ELR (cell line): Measurements from ENCODE around the gene TCF4.

Source experiments
- DNase-seq: peaks from one replicate; pipeline ENCODE4 v3.0.0-alpha.2; 2015; ENCODE audit warnings: low read depth

The TCF4 gene

DNA sequence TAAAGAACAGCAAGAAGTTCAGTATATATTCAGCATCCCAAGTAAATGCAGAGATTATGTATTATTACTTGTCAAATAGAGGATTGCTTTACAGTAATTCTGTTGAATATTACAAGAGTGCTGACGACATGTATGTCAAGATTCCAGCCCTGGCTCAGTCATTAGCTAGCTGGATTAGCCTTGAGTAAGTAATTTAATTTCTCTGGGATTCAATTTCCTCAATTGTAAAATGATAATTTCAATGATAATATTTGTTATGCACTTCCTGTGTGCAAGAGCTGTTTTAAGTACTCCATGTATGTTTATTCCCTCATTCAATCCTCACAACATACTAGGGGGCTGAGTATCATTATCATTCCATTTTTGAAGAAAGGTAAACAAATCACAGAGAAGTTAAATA is 44.0 kb downstream of the TCF4 start:
- no peak for DNase-seq

DNA sequence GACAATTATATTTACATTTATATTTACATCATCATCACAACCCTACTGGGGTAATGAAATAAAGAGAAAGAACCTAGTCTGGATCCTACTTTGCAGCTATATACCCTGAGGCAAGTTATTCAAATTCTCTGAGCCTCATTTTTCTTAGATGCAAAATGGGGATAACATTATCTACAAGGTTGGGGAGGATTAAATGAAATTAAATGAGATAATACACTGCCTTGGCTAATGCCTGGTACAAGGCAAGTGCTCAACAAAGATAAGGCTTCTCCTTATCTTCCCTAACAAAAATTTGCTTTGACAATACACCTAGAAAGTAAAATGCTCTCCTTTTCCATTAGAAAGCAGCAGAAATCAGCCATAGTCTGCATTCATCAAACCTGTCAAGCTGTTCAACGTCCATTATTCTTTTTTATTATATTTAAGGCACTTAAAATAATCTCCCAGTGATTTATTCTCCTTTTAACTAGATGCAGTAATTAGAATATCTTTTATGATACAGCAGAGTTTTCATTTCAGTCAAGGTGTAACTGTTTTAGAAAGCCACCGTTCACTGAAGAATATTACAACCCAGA is 44.8 kb downstream of the TCF4 start:
- no peak for DNase-seq

DNA sequence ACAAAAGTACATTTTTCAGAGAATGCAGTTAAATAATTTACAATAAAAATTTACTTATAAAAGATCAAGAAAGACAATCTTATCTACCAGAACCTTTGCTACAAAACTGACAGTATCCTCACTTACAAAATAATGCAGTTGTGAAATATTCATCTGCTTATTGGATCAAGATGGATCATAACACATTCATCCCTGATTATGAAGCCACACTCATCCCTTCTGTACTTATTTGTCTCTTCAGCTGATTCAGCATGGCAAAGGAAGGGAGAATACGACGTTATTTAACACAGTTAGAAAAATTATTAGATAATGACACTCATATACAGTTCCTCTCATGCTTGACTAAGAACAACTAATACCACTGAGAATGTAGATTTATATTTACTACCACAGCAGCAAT is 46.4 kb downstream of the TCF4 start:
- DNase-seq, result no peak

DNA sequence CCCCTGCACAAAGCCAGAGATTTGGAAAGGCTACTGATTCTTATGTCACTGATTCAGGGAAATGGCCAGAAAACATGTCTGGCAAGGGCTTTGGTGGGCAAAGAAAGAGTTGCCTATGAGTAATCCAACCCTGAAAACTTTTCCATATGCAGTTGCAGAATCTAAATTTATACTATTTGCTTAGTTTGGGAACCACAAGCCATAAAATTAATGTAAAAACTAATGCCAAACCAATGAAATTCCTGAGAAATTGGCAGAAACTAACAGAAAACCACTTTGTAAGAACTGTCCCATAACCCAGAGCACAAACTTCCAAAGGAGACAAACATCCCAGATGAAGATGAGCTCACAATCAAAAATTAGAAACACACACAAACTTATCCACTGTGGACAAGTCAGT is 48.8 kb downstream of the TCF4 start:
- DNase-seq, result no peak

DNA sequence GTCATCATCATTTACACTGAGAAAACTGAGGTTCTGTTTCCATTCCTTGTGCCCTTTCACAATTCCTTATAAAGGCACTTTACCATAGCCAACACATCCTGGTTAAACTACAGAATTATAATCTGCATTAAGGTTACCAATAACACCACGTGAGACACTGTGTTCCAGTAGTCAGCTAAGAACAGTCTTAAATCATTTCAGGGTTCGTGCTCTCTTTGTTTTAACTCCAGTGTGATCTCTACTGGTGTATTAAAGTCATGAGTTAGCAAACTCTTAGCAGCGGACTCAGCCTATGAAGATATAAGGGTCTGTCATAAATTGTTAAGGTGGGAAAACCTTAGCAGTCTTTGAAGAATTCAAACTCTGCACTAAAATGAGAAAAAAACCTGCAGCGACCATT is 53.0 kb downstream of the TCF4 start:
- no peak for DNase-seq

DNA sequence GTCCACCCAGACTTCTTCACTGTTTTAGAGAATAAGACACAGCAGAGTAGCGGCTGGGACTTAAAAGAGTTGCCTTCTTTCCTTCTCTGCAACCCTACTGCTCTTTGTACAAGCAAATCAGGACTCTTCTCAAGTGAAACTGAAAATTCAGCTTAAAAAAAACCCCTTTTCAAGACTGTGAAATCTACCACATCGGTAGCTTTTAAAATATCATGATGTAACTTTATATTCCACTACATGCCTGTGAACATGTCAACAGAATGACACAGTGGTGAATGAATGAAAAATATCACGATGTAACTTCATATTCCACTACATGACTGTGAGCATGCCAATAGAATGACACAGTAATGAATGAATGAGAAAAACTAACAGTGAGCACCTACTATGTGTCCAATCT is 53.4 kb downstream of the TCF4 start:
- DNase-seq, result peak; percentile 27

DNA sequence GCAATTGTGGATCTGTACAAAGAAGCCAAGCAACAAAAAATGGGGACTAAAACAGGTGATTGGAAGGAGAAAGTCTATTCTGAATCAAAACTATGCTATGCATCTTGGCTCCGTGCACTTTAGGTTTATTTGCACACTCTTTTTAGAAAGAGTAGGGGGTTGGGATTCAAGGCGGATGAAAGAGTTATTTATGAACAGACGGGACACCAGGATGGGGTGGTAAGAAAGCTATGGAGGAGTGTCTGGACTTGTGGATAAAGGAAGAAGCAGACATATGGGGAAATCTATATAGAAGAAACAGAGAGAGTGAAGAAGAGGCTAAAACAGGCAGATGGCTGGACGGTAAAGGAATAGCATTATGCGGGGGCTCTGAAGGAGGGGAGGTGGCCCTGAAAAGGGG is 57.8 kb downstream of the TCF4 start:
- no peak for DNase-seq

DNA sequence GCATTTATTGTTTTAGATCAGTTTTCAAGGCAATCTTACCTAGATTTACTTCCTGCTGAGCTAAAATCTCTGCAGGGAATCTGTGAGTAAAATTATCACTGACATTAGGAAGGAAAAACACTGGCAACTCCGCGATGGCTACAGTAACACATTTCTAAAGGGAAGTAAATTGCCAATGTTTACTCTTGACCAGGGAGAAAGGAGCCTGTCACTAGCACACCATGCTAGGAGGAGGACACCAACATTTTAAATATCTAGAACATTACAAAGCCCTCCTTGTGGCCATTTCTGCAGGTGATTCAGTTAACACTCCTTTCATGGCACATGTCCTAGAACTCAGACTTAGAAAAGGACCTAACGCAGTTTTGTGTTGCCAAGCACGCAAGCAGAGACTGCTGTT is 58.4 kb downstream of the TCF4 start:
- no peak for DNase-seq

DNA sequence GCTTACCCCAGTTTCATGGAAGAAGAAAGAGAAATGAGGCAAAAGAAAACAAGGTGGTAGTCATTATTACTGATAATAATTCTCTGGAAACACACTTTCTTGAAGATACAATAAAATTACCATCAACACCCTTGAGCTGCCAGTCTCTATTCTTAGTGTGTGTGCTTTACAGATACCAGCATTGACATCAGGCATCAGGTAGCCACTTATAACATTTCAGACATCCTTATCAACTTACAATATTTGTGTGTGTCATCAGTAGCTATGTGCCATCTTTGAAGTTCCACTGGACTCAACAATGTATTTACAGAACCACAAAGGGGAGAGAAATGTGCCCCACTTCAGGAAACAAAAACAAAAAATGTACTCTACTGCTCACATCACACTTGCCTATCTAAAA is 62.1 kb downstream of the TCF4 start:
- DNase-seq, result no peak

DNA sequence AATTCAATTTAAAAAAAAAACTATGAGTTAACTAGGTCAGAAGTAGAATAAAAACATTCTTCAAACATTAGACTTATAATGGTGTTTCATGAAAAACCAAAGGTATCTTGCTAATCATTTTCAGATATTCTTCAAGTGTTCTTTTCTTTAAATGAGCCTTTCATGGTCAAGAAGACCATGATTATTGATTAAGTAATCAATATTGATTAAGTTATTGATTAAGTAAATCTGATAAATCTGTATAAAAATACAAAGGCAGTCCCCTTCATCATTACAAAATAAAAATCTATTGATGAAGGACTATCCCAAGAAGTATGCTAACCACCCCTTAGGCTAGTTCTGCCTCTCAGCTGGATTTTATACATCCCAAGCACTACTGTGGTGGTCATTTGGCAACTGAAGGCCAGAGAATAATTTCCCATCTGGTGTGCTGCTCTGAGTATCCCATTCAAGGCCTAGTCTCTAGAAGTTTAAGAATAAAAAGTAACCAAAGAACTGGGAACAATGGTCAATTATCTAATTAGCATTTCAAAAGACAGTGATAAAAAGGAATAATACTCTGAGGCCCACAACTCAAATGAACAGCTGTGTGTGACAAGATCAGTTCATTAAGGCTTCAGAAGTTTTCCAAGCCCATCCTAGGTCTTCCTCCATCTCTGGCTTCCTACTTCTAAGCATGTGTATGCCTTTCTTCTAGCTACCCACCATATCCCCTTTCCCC is 63.5 kb downstream of the TCF4 start:
- DNase-seq, result no peak

DNA sequence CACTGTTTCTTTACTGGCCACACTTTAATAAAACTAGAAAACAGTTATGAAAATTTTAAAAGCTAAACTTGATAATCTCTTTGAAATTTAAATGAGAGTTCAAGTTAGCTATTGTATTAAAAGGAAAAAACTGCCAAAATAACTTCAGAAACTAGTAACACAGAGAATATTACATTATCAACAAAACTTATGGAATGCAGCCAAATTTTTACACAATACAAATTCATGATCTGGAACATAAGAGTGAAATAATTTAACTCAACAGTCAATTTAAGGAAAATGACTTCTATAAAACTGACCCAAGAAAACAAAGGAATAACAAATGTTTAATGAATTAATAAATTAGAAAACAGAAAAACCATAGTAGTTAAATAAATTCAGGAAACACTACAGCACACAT is 65.0 kb downstream of the TCF4 start:
- no peak for DNase-seq

DNA sequence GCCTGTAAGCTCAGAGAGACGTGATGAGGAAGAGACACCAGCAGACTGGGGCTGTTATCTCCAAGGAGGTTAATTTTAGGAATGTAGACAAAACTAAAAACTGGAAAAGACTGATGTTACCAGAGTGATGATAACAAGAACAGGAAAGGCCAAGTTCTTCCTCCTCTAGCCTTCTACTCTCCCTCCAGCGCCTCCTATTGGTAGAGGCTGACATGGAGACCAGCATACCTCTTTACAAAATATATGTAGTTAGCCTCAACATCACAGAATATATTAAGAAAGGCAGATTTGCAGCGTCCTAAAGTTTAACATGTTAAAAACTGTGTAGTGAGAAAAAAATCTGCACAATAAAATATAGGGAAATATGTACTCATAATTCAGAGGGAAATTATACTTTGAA is 66.0 kb downstream of the TCF4 start:
- DNase-seq, result peak; percentile 28

DNA sequence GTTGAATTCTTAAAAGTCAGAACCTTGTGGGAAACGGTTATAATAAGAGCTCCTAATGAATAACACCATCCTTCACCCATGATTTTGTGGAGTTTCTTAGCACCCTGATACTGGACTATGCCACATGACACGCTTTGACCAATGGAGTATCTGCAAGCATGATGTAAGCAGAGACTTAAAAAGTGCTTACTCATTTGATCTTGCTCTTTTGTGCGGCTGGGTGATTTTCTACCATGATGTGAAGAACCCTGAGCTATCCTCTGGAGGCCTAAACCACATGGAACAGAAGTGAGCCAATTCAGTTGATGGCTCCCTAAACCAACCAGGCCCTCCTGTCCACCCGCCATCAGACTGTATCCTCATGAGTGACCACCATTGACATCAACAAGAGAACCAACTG is 70.9 kb downstream of the TCF4 start:
- no peak for DNase-seq

DNA sequence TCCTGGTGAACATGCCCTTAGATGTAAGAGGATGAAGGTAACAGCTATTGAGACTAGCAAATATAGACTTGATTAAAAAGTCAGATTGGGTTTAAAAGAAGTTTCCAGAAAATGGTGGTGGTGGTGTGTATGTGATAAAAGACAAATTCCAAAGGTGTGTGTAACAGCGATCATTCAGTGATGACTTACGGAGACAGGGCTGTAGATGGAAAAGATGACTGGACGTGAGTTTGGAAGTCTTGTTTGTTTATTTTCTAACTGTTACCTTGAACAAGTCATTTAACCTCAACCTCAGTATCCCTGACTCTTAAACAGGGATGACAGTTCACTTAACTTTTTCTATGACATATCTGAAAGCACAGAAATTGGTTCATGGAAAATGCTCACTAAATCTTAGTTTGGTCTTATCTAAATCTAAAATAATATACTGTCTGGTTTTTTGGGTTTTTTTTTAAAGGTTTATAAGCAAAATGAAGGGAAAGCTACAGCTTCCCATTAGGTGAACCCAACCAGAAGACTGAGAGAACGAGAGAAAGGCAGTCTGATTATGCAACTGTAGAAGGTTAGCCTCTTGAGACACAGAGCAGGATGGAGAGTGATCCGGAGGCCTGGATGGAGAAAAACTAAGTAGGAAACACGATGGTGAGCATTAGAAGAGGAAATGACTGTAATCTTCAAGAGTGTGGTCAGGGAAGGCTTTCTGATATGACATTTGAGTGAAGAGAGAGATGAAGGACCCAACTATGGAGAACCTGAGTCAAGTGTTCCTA is 71.9 kb downstream of the TCF4 start:
- peak; percentile 87 for DNase-seq

DNA sequence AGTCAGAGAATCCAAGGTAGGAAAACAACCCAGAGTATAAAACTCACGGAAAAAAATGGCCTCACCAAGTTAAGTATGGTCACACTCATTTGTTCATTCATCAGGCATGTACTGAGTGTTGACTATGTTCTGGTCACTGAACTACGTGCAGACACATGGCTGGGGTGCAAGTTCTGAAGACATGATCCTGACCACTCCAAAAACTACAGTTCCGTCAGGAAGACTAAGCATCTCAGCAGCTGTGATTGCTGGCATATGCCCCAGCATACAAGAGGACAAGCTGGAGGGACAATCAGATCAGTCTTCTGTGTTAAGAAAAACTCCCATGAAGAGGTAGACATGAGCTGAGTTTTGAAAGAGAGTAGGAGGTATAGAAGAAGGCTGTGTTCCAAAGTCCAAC is 72.8 kb downstream of the TCF4 start:
- no peak for DNase-seq

DNA sequence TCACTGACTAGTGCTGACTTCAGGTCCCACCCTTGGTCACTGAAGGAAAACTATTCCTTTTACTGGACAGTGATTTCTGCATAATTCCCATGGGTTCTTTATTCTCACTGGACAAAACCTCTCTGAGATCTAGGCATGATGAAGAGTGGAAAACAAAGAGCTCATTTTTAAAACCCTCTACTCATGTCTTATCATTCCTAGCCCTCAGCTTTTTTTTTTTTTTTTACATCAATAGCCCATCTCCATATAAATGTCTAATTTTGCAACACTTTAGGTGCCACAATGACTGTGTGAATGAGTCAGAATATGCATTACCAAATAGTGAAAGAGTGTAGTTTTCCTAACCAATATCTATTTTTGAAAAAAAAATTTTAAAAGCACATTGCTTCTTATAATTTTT is 74.8 kb downstream of the TCF4 start:
- no peak for DNase-seq

DNA sequence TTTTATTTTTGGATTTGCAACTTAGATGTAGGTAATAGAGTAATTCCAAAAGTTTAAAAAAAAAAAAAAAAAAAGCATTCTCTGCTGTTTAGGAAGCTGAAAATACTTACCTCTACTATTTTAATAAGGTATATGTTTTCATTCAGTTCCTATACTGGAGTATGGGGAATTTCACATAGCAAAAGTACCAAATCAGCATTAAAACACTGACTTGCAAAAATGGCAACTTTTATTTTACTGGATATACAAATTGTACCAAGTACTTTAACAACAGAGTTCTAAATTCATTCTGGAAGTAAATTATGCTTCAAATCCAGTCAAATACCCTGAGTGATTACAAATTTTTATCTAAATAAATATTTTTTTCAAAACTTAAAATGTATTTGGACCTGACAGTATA is 76.7 kb downstream of the TCF4 start:
- no peak for DNase-seq

DNA sequence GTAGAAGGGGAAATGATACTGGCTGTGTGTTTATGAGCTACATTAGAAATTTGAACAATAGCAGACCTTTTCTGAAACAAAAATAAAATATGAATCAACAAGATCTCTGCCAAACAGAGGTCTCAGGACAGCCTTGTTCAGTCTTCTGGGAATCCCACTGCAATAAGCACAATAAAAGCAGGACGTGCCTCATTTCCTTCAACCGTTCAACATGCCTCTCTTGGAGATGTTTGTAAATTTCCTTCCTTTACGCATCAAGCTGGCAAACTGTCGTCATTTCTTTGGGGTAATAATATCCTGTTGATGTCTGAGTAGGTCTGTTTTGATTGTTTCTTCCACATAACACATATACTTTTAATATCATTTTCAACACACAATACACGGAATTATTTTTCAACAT is 77.2 kb downstream of the TCF4 start:
- peak; percentile 91 for DNase-seq

DNA sequence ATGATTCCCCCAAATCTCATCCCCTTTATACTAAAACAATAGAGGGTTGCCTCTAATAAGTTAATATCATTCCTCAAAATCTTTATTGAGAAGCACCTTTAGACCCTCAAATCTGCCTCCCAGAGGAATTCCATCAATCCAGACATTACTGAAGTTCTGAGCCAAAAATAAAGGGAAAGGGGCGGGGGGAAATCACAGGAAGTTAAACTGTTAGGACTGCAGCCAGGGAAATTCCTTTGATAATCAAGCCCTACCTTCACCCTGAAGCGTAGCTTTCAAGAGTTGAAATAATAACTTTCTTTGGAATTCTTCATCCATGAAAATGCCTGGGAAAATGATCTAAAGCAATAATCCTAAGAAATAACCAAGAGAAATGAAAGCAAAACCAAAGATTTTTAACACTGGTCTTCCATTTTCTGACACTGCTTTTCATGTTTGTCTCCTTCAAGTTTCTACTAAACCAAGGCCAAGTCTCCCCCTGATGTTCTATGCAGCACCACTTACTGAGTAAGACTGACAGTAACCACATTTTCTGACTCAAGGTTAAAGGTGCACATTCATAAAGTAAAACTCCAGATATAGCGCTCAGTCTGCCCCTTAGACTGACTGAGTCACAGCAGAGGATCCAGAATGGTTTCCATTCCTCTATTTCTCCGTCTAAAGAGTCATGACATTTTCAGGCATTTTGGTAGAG is 78.2 kb downstream of the TCF4 start:
- DNase-seq, result peak; percentile 97

DNA sequence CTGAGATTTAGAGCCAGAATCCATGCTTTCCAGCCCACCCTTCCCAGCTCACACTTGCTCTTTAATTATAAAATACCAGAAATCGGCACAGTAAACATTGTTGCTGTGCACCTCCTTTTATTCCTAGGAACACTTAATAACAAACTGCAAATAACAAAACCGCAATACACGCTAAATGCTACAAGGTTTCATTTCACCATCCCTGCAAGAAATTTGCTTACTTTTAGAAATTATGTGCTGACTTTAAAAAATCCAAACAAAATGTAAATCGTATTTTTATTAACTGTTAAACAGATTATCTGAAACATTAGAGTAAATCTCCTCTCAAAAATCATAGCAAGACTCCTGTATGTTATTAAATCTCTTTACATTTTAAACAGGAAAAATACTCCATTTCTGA is 79.3 kb downstream of the TCF4 start:
- no peak for DNase-seq

DNA sequence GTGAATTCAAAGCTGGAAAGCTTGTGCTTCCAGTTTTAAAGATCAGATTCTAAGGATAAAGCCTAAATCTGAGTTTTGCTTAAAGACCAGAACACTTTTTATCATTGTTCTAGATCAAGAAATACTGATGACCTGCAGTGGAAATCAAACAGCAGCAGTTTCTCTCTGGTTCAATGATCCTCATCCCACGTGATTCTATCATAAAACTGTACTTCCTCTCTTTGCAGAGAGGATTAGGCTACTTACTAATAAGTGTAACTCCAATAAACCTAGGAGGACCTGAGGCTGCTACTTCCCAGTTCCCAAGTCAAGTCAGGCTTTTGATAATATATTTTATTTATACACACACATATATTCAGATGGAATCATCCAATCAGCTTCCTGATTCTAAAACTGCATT is 81.9 kb downstream of the TCF4 start:
- DNase-seq, result no peak

DNA sequence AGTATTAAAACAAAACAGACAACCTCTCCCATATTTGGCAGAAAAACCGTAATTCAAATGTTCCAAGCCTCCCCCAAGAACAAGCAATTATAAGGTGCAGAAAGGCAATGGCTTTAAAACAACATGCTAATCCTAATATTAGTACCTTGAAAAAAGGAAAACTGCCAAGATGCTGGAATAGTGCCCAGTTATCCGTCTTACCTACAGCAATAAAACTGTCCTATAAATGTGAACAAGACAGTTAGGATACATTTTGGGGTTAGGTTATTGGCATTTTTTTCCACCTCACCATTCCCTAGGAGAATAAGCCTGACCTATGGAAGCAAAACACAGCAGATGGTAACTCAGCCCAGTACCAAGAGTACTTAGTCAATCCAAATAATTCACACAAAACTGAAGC is 83.2 kb downstream of the TCF4 start:
- DNase-seq, result no peak
